Left lobe of liver (tissue), 2 donors: ENCODE results near the gene THSD4. TPM values are rescaled to one million over a fixed set of nuclear protein-coding genes. Genes with fewer than 3 reads are reported as not detected.

ENCODE experiments used
- ATAC-seq: fragments of 200-7000 bp; cut with Tn5 transposase; one replicate; pipeline ENCODE4 v1.9.1; 2020; ENCODE audit warnings: mild to moderate bottlenecking, moderate library complexity
- DNase-seq: peaks from one replicate; pipeline ENCODE4 v3.0.0-alpha.2; 2020; ENCODE audit warnings: low spot score
- total RNA-seq: library from RNA; stranded (reverse); gene quantifications from one replicate; pipeline ENCODE4 v1.2.1, GENCODE V29; 2021
- donor health status: DM: no; HTN: no; CAD: no; lungs with moderate emphysema.
- donor health status: DM: no; HTN: yes; CAD: no.

The THSD4 gene
- total RNA-seq, 1 donor from 2014 or later, result 19.5 TPM

GRCh38 chr15:71559616-71560015, 444.3 kb downstream of the THSD4 start:
- DNase-seq (no peak), ATAC-seq (no peak)

GRCh38 chr15:71562251-71562650, 447.0 kb downstream of the THSD4 start:
- DNase-seq (no peak), ATAC-seq (no peak)

- DNase-seq, result no peak
- no peak for ATAC-seq
Observed at GRCh38 chr15:71564217-71564616, 448.9 kb downstream of the THSD4 start.

GRCh38 chr15:71565006-71565405, 449.7 kb downstream of the THSD4 start:
- no peak for ATAC-seq
- no peak for DNase-seq

- ATAC-seq, result no peak
- DNase-seq, result no peak
Observed at GRCh38 chr15:71565631-71566160, 450.4 kb downstream of the THSD4 start.

GRCh38 chr15:71566226-71566625, 451.0 kb downstream of the THSD4 start:
- ATAC-seq (no peak), DNase-seq (no peak)

- ATAC-seq, result no peak
- no peak for DNase-seq
Observed at GRCh38 chr15:71567173-71567572, 451.9 kb downstream of the THSD4 start.

- no peak for ATAC-seq
- DNase-seq, result no peak
Observed at GRCh38 chr15:71568227-71568626, 453.0 kb downstream of the THSD4 start.

- no peak for ATAC-seq
Observed at GRCh38 chr15:71570736-71571135, 455.5 kb downstream of the THSD4 start.

GRCh38 chr15:71571641-71572040, 456.4 kb downstream of the THSD4 start:
- ATAC-seq, result no peak

More at GRCh38 chr15:71570736-71571135, 455.5 kb downstream of the THSD4 start:
- no peak for DNase-seq

GRCh38 chr15:71572452-71573053, 457.3 kb downstream of the THSD4 start:
- DNase-seq (no peak), ATAC-seq (peak; percentile 29)

More at GRCh38 chr15:71571641-71572040, 456.4 kb downstream of the THSD4 start:
- no peak for DNase-seq

GRCh38 chr15:71573599-71573998, 458.3 kb downstream of the THSD4 start:
- ATAC-seq, result no peak
- DNase-seq, result no peak

GRCh38 chr15:71575474-71576045, 460.3 kb downstream of the THSD4 start:
- DNase-seq, result no peak
- ATAC-seq, result peak; percentile 77

- DNase-seq, result no peak
- ATAC-seq, result no peak
Observed at GRCh38 chr15:71577071-71577470, 461.8 kb downstream of the THSD4 start.

- DNase-seq, result no peak
- peak; percentile 58 for ATAC-seq
Observed at GRCh38 chr15:71581398-71581930, 466.2 kb downstream of the THSD4 start.

- no peak for DNase-seq
- no peak for ATAC-seq
Observed at GRCh38 chr15:71585159-71585558, 469.9 kb downstream of the THSD4 start.

GRCh38 chr15:71586463-71586862, 471.2 kb downstream of the THSD4 start:
- DNase-seq (no peak), ATAC-seq (no peak)

GRCh38 chr15:71588746-71589145, 473.5 kb downstream of the THSD4 start:
- ATAC-seq (no peak), DNase-seq (no peak)

- no peak for ATAC-seq
- no peak for DNase-seq
Observed at GRCh38 chr15:71591057-71591456, 475.8 kb downstream of the THSD4 start.

GRCh38 chr15:71592203-71592602, 476.9 kb downstream of the THSD4 start:
- ATAC-seq (no peak), DNase-seq (no peak)

GRCh38 chr15:71595846-71596553, 480.7 kb downstream of the THSD4 start:
- ATAC-seq (peak; percentile 7), DNase-seq (no peak)

GRCh38 chr15:71596672-71597071, 481.4 kb downstream of the THSD4 start:
- peak; percentile 92 for ATAC-seq

More at GRCh38 chr15:71596672-71597071, 481.4 kb downstream of the THSD4 start:
- peak; percentile 66 for DNase-seq
